Natural killer cell (primary cell): Measurements from ENCODE around the gene SPTA1. TPM values are rescaled to one million over a fixed set of nuclear protein-coding genes. Genes with fewer than 3 reads are reported as not detected.

ENCODE experiments used
- total RNA-seq, 4 donors: library from RNA; stranded (reverse); fragments of 120-200 nt in 1 of 4; gene quantifications; one replicate each; pipeline versions ENCODE4 v1.2.3 to v1.2.4, GENCODE V29; 2013 to 2022

SPTA1 gene
- total RNA-seq, 3 donors from 2014 or later (not counting 1 experiment from before 2014, with no cell fraction given): 0.30 TPM; not detected in 2

Other genes with a start within 250 kb of the SPTA1 start
- not detected for gene OR10K1, start 224.9 kb downstream of the SPTA1 start, total RNA-seq
- not detected for gene OR10R2, start 214.5 kb downstream of the SPTA1 start, total RNA-seq
- gene OR6Y1, start 132.3 kb downstream of the SPTA1 start, total RNA-seq: not detected
- gene OR6P1, start 116.1 kb downstream of the SPTA1 start, total RNA-seq: not detected
- not detected for gene OR10X1, start 106.8 kb downstream of the SPTA1 start, total RNA-seq
- not detected for gene OR10Z1, start 81.4 kb downstream of the SPTA1 start, total RNA-seq
- gene OR6K2, start 13.9 kb upstream of the SPTA1 start, total RNA-seq: not detected
- 1 to 10 TPM in 1 of 3 donors, not detected in 2; 1.7 TPM for gene OR6K3, start 34.0 kb upstream of the SPTA1 start, total RNA-seq
- not detected for gene OR6K6, start 68.0 kb upstream of the SPTA1 start, total RNA-seq
- gene OR6N1, start 85.5 kb upstream of the SPTA1 start, total RNA-seq: 1 to 10 TPM in 1 of 3 donors, not detected in 2; 4.0 TPM
- under 1 TPM in 1 of 3 donors, not detected in 2; 0.95 TPM for gene OR6N2, start 94.5 kb upstream of the SPTA1 start, total RNA-seq
- gene MNDA, start 144.6 kb upstream of the SPTA1 start, total RNA-seq: 10 to 100 TPM in 1 of 3 donors, 1 to 10 TPM in 2; 3.3 to 14.3 (median 7.0) TPM
- gene PYHIN1, start 244.8 kb upstream of the SPTA1 start, total RNA-seq: 100 to 1,000 TPM; 171 to 313 (median 197) TPM